SU-DHL-6 (cell line): ENCODE data around the gene SLC25A26.

Source experiments
- H2AFZ ChIP-seq: fragments of 200-600 bp; sonication (generic); 2 replicates; pipeline ENCODE4 v1.6.1; 2014; ENCODE audit warnings: low read depth, mild to moderate bottlenecking, moderate library complexity, mixed read lengths, antibody characterized with exemption, low read length; ENCODE audit not compliant: severe bottlenecking
- H3F3A ChIP-seq: fragments of 200-600 bp; shearing (Covaris generic); 2 replicates; pipeline ENCODE4 v1.6.0; 2016; ENCODE audit warnings: antibody characterized with exemption, mild to moderate bottlenecking; ENCODE audit not compliant: insufficient read depth
- H3K27ac ChIP-seq: fragments of 200-600 bp; sonication (generic); 2 replicates; pipeline ENCODE4 v1.5.1; 2016; ENCODE audit warnings: low read depth, mild to moderate bottlenecking, low read length, moderate library complexity, mixed read lengths
- H3K27me3 ChIP-seq: fragments of 200-600 bp; sonication (generic), shearing (Covaris generic); 2 replicates; pipeline ENCODE4 v1.6.0; 2014; ENCODE audit warnings: mild to moderate bottlenecking, low read length
- H3K36me3 ChIP-seq: fragments of 200-600 bp; sonication (generic); 2 replicates; pipeline ENCODE4 v1.6.1; 2014; ENCODE audit warnings: mild to moderate bottlenecking, low read length, mixed read lengths
- H3K4me2 ChIP-seq: fragments of 300-600, 200-600 bp; shearing (Covaris generic), sonication (generic); 2 replicates; pipeline ENCODE4 v1.6.0; 2014; ENCODE audit warnings: low read length, low read depth, mild to moderate bottlenecking; ENCODE audit not compliant: poor library complexity, severe bottlenecking
- H3K4me3 ChIP-seq: fragments of 200-600 bp; sonication (generic); 2 replicates; pipeline ENCODE4 v1.5.1; 2014; ENCODE audit warnings: antibody characterized with exemption, low read length, mild to moderate bottlenecking, mixed read lengths; ENCODE audit not compliant: insufficient read depth, poor library complexity, severe bottlenecking
- H3K79me2 ChIP-seq: fragments of 200-600 bp; sonication (generic); 2 replicates; pipeline ENCODE4 v1.6.1; 2014; ENCODE audit warnings: mild to moderate bottlenecking, low read length, moderate library complexity; ENCODE audit not compliant: insufficient read depth
- H3K9ac ChIP-seq: fragments of 200-600 bp; sonication (generic); 2 replicates; pipeline ENCODE4 v1.7.0; 2014; ENCODE audit warnings: mild to moderate bottlenecking, low read length
- H3K9me2 ChIP-seq: fragments of 200-600 bp; sonication (generic); replicated peaks from 2 replicates; pipeline ENCODE4 v1.6.1; 2014; ENCODE audit warnings: low read length; ENCODE audit not compliant: insufficient read depth
- H3K9me3 ChIP-seq: fragments of 200-600 bp; sonication (generic); 2 replicates; pipeline ENCODE4 v1.6.1; 2014; ENCODE audit warnings: low read length, mixed read lengths; ENCODE audit not compliant: insufficient read depth
- H4K20me1 ChIP-seq: fragments of 200-600 bp; sonication (generic); 2 replicates; pipeline ENCODE4 v1.6.1; 2014; ENCODE audit warnings: low read depth, mild to moderate bottlenecking, antibody characterized with exemption, low read length, moderate library complexity, mixed read lengths
- EZH2phosphoT487 ChIP-seq: fragments of 200-600 bp; sonication (generic), shearing (Covaris generic); conservative IDR thresholded peaks from 2 replicates; pipeline ENCODE4 v1.6.1; 2018; ENCODE audit warnings: mild to moderate bottlenecking, antibody characterized with exemption, low read length, moderate library complexity, mixed read lengths
- TF ChIP-seq, protein P1 (sequence below): fragments of 200-600 bp; sonication (generic); IDR thresholded peaks from one replicate; pipeline ENCODE4 v1.5.1; 2017; ENCODE audit warnings: antibody characterized with exemption, mild to moderate bottlenecking, low read length, moderate library complexity; ENCODE audit not compliant: insufficient read depth, poor library complexity, severe bottlenecking

The SLC25A26 gene

GRCh38 chr3:66256806-66257205 lies 36.0 kb downstream of the SLC25A26 start:
- H3K27me3 ChIP-seq, result no peaks in the 10 kb centered on the region
- H4K20me1 ChIP-seq, result 0 out of 2 replicates have a peak, but pooled peaks cover 2% of the 10 kb centered on the region
- no peak overlapping the region for H2AFZ ChIP-seq
- H3K9me2 ChIP-seq, result no peaks in the 10 kb centered on the region
- H3K4me2 ChIP-seq, result no peak overlapping the region
- no peak overlapping the region for H3K4me3 ChIP-seq
- H3K27ac ChIP-seq, result no peak overlapping the region
- H3K36me3 ChIP-seq, result no peaks in the 10 kb centered on the region
- no peaks in the 10 kb centered on the region for H3K79me2 ChIP-seq
- H3K9ac ChIP-seq, result no peak overlapping the region
- TF ChIP-seq EZH2phosphoT487, result no peak
- TF ChIP-seq, protein P1, sequence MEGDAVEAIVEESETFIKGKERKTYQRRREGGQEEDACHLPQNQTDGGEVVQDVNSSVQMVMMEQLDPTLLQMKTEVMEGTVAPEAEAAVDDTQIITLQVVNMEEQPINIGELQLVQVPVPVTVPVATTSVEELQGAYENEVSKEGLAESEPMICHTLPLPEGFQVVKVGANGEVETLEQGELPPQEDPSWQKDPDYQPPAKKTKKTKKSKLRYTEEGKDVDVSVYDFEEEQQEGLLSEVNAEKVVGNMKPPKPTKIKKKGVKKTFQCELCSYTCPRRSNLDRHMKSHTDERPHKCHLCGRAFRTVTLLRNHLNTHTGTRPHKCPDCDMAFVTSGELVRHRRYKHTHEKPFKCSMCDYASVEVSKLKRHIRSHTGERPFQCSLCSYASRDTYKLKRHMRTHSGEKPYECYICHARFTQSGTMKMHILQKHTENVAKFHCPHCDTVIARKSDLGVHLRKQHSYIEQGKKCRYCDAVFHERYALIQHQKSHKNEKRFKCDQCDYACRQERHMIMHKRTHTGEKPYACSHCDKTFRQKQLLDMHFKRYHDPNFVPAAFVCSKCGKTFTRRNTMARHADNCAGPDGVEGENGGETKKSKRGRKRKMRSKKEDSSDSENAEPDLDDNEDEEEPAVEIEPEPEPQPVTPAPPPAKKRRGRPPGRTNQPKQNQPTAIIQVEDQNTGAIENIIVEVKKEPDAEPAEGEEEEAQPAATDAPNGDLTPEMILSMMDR, result no peak
- H3F3A ChIP-seq, result no peaks in the 10 kb centered on the region
- H3K9me3 ChIP-seq, result no peaks in the 10 kb centered on the region

GRCh38 chr3:66259566-66260255 lies 38.9 kb downstream of the SLC25A26 start:
- H4K20me1 ChIP-seq, result no peaks in the 10 kb centered on the region
- H2AFZ ChIP-seq, result no peak overlapping the region
- no peaks in the 10 kb centered on the region for H3K36me3 ChIP-seq
- no peak overlapping the region for H3K4me3 ChIP-seq
- no peaks in the 10 kb centered on the region for H3K27me3 ChIP-seq
- no peaks in the 10 kb centered on the region for H3K79me2 ChIP-seq
- no peak overlapping the region for H3K27ac ChIP-seq
- no peak for TF ChIP-seq EZH2phosphoT487
- TF ChIP-seq, protein P1, result no peak
- no peaks in the 10 kb centered on the region; the same call in 1 of the 2 replicates for H3F3A ChIP-seq
- no peak overlapping the region for H3K9ac ChIP-seq
- H3K4me2 ChIP-seq, result no peak overlapping the region
- no peaks in the 10 kb centered on the region for H3K9me2 ChIP-seq
- H3K9me3 ChIP-seq, result no peaks in the 10 kb centered on the region

DNA sequence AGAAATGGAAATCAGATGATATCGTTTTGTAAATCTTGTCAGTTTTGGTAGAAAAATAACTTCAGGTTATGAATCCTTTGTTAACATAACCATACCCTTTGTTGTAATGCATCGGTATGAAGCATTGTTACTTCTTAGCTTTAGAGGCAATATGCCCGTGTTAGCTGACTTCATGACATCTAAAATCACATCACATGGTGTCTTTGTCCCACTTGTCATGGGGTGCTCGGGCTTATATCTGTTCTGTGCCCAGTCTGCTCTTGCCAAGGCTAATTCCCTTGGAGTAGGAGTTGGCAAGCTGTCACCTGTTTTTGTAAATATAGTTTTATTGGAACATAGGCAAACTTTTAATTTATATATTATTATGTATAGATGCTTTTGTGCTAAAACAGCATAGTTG lies 39.6 kb downstream of the SLC25A26 start:
- no peak overlapping the region for H3K4me2 ChIP-seq

More for the DNA sequence above, 39.6 kb downstream of the SLC25A26 start:
- TF ChIP-seq, protein P1, result no peak
- TF ChIP-seq EZH2phosphoT487, result no peak
- no peak overlapping the region for H3K9ac ChIP-seq
- no peaks in the 10 kb centered on the region for H3K9me3 ChIP-seq
- no peaks in the 10 kb centered on the region for H4K20me1 ChIP-seq
- no peaks in the 10 kb centered on the region for H3K27me3 ChIP-seq
- H3F3A ChIP-seq, result no peaks in the 10 kb centered on the region; the same call in 1 of the 2 replicates
- H3K79me2 ChIP-seq, result no peaks in the 10 kb centered on the region
- no peak overlapping the region for H2AFZ ChIP-seq
- no peak overlapping the region for H3K4me3 ChIP-seq
- no peaks in the 10 kb centered on the region for H3K36me3 ChIP-seq
- H3K9me2 ChIP-seq, result no peaks in the 10 kb centered on the region
- H3K27ac ChIP-seq, result no peak overlapping the region
